ENCODE data around the gene ZNF564. TPM values are rescaled to one million over a fixed set of nuclear protein-coding genes. Genes with fewer than 3 reads are reported as not detected.

The ZNF564 gene
- total and polyA plus RNA-seq, 2 of the 13 experiments (the other 11 are each of a cell fraction or from before 2014, with no cell fraction given), result 2.3 to 11.1 TPM

DNA sequence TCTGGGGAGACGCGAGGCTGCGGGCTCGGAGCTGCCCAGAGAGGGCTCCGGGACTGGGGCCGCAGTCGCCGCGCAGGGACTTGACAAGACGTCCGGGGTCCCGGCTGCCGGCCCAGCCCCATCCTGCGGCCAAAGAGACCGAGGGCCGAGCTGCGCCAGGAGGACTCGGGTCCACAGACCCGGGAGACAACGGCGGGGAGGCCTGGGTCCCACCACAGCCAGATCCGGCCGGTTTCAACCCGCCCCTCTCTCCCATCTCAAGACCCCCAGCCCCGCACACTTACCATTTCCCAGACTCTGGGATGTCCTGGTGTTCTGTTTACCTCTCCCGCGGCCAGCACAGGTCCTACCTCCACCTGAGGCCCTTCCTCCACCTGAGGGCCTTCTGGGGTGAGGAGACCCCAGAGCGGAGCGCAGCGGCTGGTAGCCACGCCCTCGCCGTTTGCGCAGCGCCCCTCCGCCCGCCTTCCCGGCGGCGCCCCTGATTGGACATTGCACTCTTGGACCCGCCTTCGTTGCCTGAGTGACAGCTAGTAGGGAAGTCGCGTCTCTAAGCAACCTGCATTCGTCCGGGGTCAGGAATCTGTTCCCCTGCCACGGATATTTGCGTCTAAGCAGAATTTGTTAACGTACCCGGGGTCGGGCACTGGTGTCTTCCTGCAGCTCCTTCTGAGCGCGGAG is 66.8 kb downstream of the ZNF564 start, which contains the start of gene ZNF709 (continued):
- TF ChIP-seq RBM39 (IDR thresholded peaks at IDR 0.05; ENCODE audit: low read depth, low read length, poor library complexity, severe bottlenecking) (peak; percentile 24), MXI1 (IDR thresholded peaks at IDR 0.05; ENCODE audit: borderline replicate concordance, low read depth, low read length) (peak; percentile 79; the same call in 2 of the 3 replicates), HDAC1 (CRISPR knock-in tag; IDR thresholded peaks at IDR 0.05) (peak; percentile 77), ZNF12 (CRISPR knock-in tag; IDR thresholded peaks at IDR 0.05) (no peak), ZMYM4 (CRISPR knock-in tag; IDR thresholded peaks at IDR 0.05) (peak; percentile 71), PHF20 (CRISPR knock-in tag; IDR thresholded peaks at IDR 0.05) (0 out of 2 replicates have a peak, but pooled peaks have one; percentile 20), ZNF451 (CRISPR knock-in tag; IDR thresholded peaks at IDR 0.05) (peak; percentile 68; the same call in 1 of the 2 replicates), TBP (CRISPR knock-in tag; IDR thresholded peaks at IDR 0.05) (no peak), ZFP36L1 (CRISPR knock-in tag; IDR thresholded peaks at IDR 0.05) (no peak; the same call in 1 of the 2 replicates), NFATC3 (CRISPR knock-in tag; IDR thresholded peaks at IDR 0.05) (no peak), EEA1 (CRISPR knock-in tag; IDR thresholded peaks at IDR 0.05; ENCODE audit: borderline replicate concordance) (peak; percentile 23; the same call in 1 of the 2 replicates), ZNF775 (CRISPR knock-in tag; IDR thresholded peaks at IDR 0.05; ENCODE audit: borderline replicate concordance) (no peak), MEF2D (CRISPR knock-in tag; IDR thresholded peaks at IDR 0.05) (peak; percentile 45; the same call in 1 of the 2 replicates), MAFF (IDR thresholded peaks at IDR 0.05; ENCODE audit: low read depth, low read length) (no peak), SAP130 (CRISPR knock-in tag; IDR thresholded peaks at IDR 0.05; ENCODE audit: low read depth) (peak; percentile 78), DR1 (CRISPR knock-in tag; IDR thresholded peaks at IDR 0.05) (peak; percentile 44; the same call in 1 of the 2 replicates), KDM5A (IDR thresholded peaks at IDR 0.05; ENCODE audit: borderline replicate concordance, low read length) (peak; percentile 42; the same call in 1 of the 2 replicates)
- TF ChIP-seq, protein P1, sequence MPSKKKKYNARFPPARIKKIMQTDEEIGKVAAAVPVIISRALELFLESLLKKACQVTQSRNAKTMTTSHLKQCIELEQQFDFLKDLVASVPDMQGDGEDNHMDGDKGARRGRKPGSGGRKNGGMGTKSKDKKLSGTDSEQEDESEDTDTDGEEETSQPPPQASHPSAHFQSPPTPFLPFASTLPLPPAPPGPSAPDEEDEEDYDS (CRISPR knock-in tag; IDR thresholded peaks at IDR 0.05), result peak; percentile 55; the same call in 1 of the 2 replicates
- TF ChIP-seq, protein P2, sequence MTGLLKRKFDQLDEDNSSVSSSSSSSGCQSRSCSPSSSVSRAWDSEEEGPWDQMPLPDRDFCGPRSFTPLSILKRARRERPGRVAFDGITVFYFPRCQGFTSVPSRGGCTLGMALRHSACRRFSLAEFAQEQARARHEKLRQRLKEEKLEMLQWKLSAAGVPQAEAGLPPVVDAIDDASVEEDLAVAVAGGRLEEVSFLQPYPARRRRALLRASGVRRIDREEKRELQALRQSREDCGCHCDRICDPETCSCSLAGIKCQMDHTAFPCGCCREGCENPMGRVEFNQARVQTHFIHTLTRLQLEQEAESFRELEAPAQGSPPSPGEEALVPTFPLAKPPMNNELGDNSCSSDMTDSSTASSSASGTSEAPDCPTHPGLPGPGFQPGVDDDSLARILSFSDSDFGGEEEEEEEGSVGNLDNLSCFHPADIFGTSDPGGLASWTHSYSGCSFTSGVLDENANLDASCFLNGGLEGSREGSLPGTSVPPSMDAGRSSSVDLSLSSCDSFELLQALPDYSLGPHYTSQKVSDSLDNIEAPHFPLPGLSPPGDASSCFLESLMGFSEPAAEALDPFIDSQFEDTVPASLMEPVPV (CRISPR knock-in tag; IDR thresholded peaks at IDR 0.05), result no peak; the same call in 1 of the 2 replicates
- TF ChIP-seq, protein P3, sequence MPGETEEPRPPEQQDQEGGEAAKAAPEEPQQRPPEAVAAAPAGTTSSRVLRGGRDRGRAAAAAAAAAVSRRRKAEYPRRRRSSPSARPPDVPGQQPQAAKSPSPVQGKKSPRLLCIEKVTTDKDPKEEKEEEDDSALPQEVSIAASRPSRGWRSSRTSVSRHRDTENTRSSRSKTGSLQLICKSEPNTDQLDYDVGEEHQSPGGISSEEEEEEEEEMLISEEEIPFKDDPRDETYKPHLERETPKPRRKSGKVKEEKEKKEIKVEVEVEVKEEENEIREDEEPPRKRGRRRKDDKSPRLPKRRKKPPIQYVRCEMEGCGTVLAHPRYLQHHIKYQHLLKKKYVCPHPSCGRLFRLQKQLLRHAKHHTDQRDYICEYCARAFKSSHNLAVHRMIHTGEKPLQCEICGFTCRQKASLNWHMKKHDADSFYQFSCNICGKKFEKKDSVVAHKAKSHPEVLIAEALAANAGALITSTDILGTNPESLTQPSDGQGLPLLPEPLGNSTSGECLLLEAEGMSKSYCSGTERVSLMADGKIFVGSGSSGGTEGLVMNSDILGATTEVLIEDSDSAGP (CRISPR knock-in tag; IDR thresholded peaks at IDR 0.05; ENCODE audit: borderline replicate concordance), result peak; percentile 70; the same call in 1 of the 2 replicates
- TF ChIP-seq, protein P4, sequence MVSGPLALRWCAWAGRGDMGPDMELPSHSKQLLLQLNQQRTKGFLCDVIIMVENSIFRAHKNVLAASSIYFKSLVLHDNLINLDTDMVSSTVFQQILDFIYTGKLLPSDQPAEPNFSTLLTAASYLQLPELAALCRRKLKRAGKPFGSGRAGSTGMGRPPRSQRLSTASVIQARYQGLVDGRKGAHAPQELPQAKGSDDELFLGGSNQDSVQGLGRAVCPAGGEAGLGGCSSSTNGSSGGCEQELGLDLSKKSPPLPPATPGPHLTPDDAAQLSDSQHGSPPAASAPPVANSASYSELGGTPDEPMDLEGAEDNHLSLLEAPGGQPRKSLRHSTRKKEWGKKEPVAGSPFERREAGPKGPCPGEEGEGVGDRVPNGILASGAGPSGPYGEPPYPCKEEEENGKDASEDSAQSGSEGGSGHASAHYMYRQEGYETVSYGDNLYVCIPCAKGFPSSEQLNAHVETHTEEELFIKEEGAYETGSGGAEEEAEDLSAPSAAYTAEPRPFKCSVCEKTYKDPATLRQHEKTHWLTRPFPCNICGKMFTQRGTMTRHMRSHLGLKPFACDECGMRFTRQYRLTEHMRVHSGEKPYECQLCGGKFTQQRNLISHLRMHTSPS (CRISPR knock-in tag; IDR thresholded peaks at IDR 0.05; ENCODE audit: low read depth), result 0 out of 2 replicates have a peak, but pooled peaks have one; percentile 32
